K562 (cell line): Measurements from ENCODE around the gene IGF1R.

Source experiments
- CREM ChIP-seq: IDR thresholded peaks from 2 replicates; pipeline ENCODE4 v1.6.1; 2014; ENCODE audit warnings: antibody characterized with exemption, low read depth
- FOXJ3 ChIP-seq: sonication (generic); formaldehyde crosslinking; IDR thresholded peaks from 2 replicates; pipeline ENCODE4 v1.4.0; 2020; ENCODE audit warnings: mild to moderate bottlenecking, missing genetic modification reagents
- MEF2D ChIP-seq: conservative IDR thresholded peaks from 2 replicates; pipeline ENCODE4 v1.6.1; 2016; ENCODE audit warnings: low read depth, missing genetic modification characterization, missing compliant biosample characterization
- SIN3A ChIP-seq, 2 experiments: fragments of 150-350 bp in 1 of 2; IDR thresholded peaks; 2 replicates each; pipeline ENCODE4 v1.6.1; 2011 to 2016; ENCODE audit warnings: borderline replicate concordance in 2 of 2, low read depth in 2 of 2, low read length in 2 of 2, mild to moderate bottlenecking in 2 of 2, moderate library complexity in 2 of 2; ENCODE audit not compliant: control insufficient read depth in 1 of 2
- TAL1 ChIP-seq: fragments of 450-650 bp; IDR thresholded peaks from 2 replicates; pipeline ENCODE4 v1.6.1; 2016; ENCODE audit warnings: mild to moderate bottlenecking
- TOE1 ChIP-seq, 2 experiments: fragments of 450-650 bp in 1 of 2; sonication (generic) in 1 of 2; formaldehyde crosslinking in 1 of 2; IDR thresholded peaks; 2 replicates each; pipeline versions ENCODE4 v1.7.1 to v1.8.0; 2016 to 2022; ENCODE audit warnings: borderline replicate concordance in 2 of 2, mild to moderate bottlenecking in 2 of 2, antibody characterized with exemption in 1 of 2, inconsistent platforms in 1 of 2, low read depth in 1 of 2, missing genetic modification reagents in 1 of 2, moderate library complexity in 1 of 2
- U2AF2 ChIP-seq: fragments of 200-400 bp; formaldehyde crosslinking; optimal IDR thresholded peaks from 2 replicates; pipeline ENCODE3; 2017; ENCODE audit warnings: low read depth, mild to moderate bottlenecking, low read length
- TF ChIP-seq, protein P1 (sequence below), 3 experiments: fragments of 200-800 bp in 1 of 3; sonication (Bioruptor generic) in 1 of 3; sonication (generic) in 1 of 3; formaldehyde crosslinking in 1 of 3; IDR thresholded peaks; 2 replicates each; pipeline versions ENCODE4 v1.6.1 to v1.8.0; 2016 to 2022; ENCODE audit warnings: mild to moderate bottlenecking in 2 of 3, missing compliant biosample characterization in 2 of 3, missing genetic modification characterization in 2 of 3, missing genetic modification reagents in 1 of 3
- TF ChIP-seq, protein P2 (sequence below): fragments of 250-450 bp; sonication (Bioruptor Pico); IDR thresholded peaks from 2 replicates; pipeline ENCODE4 v1.8.0; 2021; ENCODE audit warnings: mild to moderate bottlenecking, moderate library complexity
- TF ChIP-seq, protein P3 (sequence below): fragments of 450-650 bp; conservative IDR thresholded peaks from 2 replicates; pipeline ENCODE4 v1.6.1; 2016; ENCODE audit warnings: missing genetic modification characterization, low read depth, mild to moderate bottlenecking, missing compliant biosample characterization, moderate library complexity
- TF ChIP-seq, protein P4 (sequence below), 3 experiments: IDR thresholded peaks in 2 of 3; conservative IDR thresholded peaks in 1 of 3; 2 replicates each; pipeline ENCODE4 v1.5.1; 2011 to 2012; ENCODE audit warnings: low read length in 3 of 3, mild to moderate bottlenecking in 3 of 3, control low read depth in 2 of 3, improper control_type of control experiment in 1 of 3, inconsistent platforms in 1 of 3, low read depth in 1 of 3, mixed read lengths in 1 of 3, moderate library complexity in 1 of 3; ENCODE audit not compliant: insufficient read depth in 2 of 3
- TF ChIP-seq, protein P5 (sequence below): sonication (generic); formaldehyde crosslinking; IDR thresholded peaks from 2 replicates; pipeline ENCODE4 v1.5.0; 2020; ENCODE audit warnings: missing genetic modification reagents
- TF ChIP-seq, protein P6 (sequence below): sonication (generic); formaldehyde crosslinking; IDR thresholded peaks from 2 replicates; pipeline ENCODE4 v1.8.0; 2022; ENCODE audit warnings: missing genetic modification reagents, mild to moderate bottlenecking, borderline replicate concordance
- TF ChIP-seq, protein P7 (sequence below): IDR thresholded peaks from 2 replicates; pipeline ENCODE4 v1.6.1; 2016; ENCODE audit warnings: missing genetic modification characterization, missing compliant biosample characterization

DNA sequence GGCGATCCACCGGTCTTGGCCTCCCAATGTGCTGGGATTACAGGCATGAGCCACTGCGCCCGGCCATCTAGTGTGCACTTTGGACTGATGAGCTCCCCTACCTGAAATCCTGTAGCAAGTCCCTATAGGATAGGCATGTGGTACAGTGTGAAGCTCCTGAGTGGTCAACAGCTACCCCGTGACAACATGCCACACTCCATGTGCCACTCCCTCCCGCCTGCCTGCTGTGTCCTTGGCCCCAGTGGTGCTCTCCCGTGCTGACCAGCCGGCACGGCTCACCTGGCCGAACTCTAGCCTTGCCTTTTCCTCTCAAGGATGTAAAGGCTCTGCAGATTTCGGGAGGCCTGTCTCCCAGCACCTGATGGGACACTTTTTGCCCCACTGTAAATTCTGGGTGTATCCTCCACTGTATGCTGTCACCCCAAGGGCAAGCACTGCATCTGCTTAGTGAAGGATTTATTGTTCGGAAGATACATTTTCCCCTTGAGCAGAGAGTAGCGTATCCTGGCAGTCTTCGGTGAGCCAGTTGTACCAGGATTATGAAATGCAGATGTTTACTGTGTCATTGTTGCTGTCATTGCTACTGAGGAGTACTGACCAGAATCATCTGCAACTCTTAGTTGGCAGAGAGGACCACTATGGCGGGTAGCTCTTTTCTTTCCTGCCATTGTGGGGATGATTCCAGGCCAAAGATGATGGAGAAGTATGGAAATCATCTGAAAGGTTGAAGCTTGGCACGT lies 64.7 kb downstream of the IGF1R start:
- TF ChIP-seq TAL1, result no peak
- no peak for TF ChIP-seq CREM
- TF ChIP-seq TOE1 (IDR thresholded peaks at IDR 0.05; ENCODE audit: borderline replicate concordance), result no peak
- TF ChIP-seq TOE1 (CRISPR knock-in tag; IDR thresholded peaks at IDR 0.05; ENCODE audit: borderline replicate concordance, low read depth), result no peak
- no peak for TF ChIP-seq U2AF2
- TF ChIP-seq, protein P1, sequence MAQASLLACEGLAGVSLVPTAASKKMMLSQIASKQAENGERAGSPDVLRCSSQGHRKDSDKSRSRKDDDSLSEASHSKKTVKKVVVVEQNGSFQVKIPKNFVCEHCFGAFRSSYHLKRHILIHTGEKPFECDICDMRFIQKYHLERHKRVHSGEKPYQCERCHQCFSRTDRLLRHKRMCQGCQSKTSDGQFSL (CRISPR knock-in tag; IDR thresholded peaks at IDR 0.05), result no peak
- TF ChIP-seq, protein P1 (tag; IDR thresholded peaks at IDR 0.05), result no peak
- TF ChIP-seq, protein P2, sequence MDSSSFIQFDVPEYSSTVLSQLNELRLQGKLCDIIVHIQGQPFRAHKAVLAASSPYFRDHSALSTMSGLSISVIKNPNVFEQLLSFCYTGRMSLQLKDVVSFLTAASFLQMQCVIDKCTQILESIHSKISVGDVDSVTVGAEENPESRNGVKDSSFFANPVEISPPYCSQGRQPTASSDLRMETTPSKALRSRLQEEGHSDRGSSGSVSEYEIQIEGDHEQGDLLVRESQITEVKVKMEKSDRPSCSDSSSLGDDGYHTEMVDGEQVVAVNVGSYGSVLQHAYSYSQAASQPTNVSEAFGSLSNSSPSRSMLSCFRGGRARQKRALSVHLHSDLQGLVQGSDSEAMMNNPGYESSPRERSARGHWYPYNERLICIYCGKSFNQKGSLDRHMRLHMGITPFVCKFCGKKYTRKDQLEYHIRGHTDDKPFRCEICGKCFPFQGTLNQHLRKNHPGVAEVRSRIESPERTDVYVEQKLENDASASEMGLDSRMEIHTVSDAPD, result no peak
- TF ChIP-seq, protein P3, sequence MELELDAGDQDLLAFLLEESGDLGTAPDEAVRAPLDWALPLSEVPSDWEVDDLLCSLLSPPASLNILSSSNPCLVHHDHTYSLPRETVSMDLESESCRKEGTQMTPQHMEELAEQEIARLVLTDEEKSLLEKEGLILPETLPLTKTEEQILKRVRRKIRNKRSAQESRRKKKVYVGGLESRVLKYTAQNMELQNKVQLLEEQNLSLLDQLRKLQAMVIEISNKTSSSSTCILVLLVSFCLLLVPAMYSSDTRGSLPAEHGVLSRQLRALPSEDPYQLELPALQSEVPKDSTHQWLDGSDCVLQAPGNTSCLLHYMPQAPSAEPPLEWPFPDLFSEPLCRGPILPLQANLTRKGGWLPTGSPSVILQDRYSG (tag), result no peak
- no peak for TF ChIP-seq SIN3A (IDR thresholded peaks at IDR 0.05; ENCODE audit: borderline replicate concordance in 2 of 2, control insufficient read depth in 1 of 2, low read depth in 2 of 2, low read length in 2 of 2)
- TF ChIP-seq, protein P4, sequence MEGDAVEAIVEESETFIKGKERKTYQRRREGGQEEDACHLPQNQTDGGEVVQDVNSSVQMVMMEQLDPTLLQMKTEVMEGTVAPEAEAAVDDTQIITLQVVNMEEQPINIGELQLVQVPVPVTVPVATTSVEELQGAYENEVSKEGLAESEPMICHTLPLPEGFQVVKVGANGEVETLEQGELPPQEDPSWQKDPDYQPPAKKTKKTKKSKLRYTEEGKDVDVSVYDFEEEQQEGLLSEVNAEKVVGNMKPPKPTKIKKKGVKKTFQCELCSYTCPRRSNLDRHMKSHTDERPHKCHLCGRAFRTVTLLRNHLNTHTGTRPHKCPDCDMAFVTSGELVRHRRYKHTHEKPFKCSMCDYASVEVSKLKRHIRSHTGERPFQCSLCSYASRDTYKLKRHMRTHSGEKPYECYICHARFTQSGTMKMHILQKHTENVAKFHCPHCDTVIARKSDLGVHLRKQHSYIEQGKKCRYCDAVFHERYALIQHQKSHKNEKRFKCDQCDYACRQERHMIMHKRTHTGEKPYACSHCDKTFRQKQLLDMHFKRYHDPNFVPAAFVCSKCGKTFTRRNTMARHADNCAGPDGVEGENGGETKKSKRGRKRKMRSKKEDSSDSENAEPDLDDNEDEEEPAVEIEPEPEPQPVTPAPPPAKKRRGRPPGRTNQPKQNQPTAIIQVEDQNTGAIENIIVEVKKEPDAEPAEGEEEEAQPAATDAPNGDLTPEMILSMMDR (IDR thresholded peaks at IDR 0.05 in 2 of 3, conservative IDR thresholded peaks at IDR 0.05 in 1 of 3; ENCODE audit: insufficient read depth in 2 of 3, low read depth in 1 of 3, low read length in 3 of 3), result no peak
- TF ChIP-seq, protein P5, sequence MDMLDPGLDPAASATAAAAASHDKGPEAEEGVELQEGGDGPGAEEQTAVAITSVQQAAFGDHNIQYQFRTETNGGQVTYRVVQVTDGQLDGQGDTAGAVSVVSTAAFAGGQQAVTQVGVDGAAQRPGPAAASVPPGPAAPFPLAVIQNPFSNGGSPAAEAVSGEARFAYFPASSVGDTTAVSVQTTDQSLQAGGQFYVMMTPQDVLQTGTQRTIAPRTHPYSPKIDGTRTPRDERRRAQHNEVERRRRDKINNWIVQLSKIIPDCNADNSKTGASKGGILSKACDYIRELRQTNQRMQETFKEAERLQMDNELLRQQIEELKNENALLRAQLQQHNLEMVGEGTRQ (CRISPR knock-in tag), result no peak
- TF ChIP-seq, protein P6, sequence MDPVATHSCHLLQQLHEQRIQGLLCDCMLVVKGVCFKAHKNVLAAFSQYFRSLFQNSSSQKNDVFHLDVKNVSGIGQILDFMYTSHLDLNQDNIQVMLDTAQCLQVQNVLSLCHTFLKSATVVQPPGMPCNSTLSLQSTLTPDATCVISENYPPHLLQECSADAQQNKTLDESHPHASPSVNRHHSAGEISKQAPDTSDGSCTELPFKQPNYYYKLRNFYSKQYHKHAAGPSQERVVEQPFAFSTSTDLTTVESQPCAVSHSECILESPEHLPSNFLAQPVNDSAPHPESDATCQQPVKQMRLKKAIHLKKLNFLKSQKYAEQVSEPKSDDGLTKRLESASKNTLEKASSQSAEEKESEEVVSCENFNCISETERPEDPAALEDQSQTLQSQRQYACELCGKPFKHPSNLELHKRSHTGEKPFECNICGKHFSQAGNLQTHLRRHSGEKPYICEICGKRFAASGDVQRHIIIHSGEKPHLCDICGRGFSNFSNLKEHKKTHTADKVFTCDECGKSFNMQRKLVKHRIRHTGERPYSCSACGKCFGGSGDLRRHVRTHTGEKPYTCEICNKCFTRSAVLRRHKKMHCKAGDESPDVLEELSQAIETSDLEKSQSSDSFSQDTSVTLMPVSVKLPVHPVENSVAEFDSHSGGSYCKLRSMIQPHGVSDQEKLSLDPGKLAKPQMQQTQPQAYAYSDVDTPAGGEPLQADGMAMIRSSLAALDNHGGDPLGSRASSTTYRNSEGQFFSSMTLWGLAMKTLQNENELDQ (CRISPR knock-in tag), result no peak
- TF ChIP-seq, protein P7, sequence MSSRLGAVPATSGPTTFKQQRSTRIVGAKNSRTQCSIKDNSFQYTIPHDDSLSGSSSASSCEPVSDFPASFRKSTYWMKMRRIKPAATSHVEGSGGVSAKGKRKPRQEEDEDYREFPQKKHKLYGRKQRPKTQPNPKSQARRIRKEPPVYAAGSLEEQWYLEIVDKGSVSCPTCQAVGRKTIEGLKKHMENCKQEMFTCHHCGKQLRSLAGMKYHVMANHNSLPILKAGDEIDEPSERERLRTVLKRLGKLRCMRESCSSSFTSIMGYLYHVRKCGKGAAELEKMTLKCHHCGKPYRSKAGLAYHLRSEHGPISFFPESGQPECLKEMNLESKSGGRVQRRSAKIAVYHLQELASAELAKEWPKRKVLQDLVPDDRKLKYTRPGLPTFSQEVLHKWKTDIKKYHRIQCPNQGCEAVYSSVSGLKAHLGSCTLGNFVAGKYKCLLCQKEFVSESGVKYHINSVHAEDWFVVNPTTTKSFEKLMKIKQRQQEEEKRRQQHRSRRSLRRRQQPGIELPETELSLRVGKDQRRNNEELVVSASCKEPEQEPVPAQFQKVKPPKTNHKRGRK (tag), result no peak
- TF ChIP-seq FOXJ3, result no peak
- TF ChIP-seq MEF2D (tag), result no peak
